ENCODE measurements around the gene RIPOR3. TPM values are rescaled to one million over a fixed set of nuclear protein-coding genes. Genes with fewer than 3 reads are reported as not detected.
"Not testable (repeated sequence)": the region's sequence is repeated elsewhere in the genome, so short reads cannot be mapped to it uniquely, and the experiment has no call there.

RIPOR3 gene
- total and polyA plus RNA-seq, 11 donors, result 2.4 to 20.7 (median 4.9) TPM

- ATAC-seq, result no peak
- TF ChIP-seq POLR2A (IDR thresholded peaks at IDR 0.05) (no peak), CTCF (IDR thresholded peaks at IDR 0.05) (no peak)
- H3K27ac ChIP-seq, result no peak overlapping the region
- no peaks in the 10 kb centered on the region for H3K36me3 ChIP-seq
- H3K27me3 ChIP-seq, result no peaks in the 10 kb centered on the region
- H3K4me1 ChIP-seq, result peaks cover 0 to 7% (median 0%) of the 10 kb centered on the region in 12 donors
- DNase-seq, result no peak
- no peaks in the 10 kb centered on the region for H3K9me3 ChIP-seq
- H3K4me3 ChIP-seq, result no peak overlapping the region
- intact Hi-C loops (cut with DNase I), result no loop called here
- WGBS, 4 donors, result 90 to 98% (median 94%) methylated on average over 3 of the region's 3 CpGs
These were observed 19.7 kb downstream of the RIPOR3 start for GRCh38 chr20:50671626-50672025.

GRCh38 chr20:50671010-50671409, 20.3 kb downstream of the RIPOR3 start:
- WGBS, 4 donors, result 57 to 64% (median 61%) methylated on average over 3 of the region's 3 CpGs
- H3K9me3 ChIP-seq; H3K27me3 ChIP-seq; H3K4me1 ChIP-seq; H3K27ac ChIP-seq; H3K36me3 ChIP-seq; ATAC-seq; intact Hi-C loops (cut with DNase I); DNase-seq; H3K4me3 ChIP-seq: not testable (repeated sequence)

GRCh38 chr20:50670126-50670862, 21.0 kb downstream of the RIPOR3 start:
- intact Hi-C loops (cut with DNase I), result no loop called here
- Histone ChIP-seq H3K27me3 (no peaks in the 10 kb centered on the region), H3K36me3 (no peaks in the 10 kb centered on the region), H3K27ac (no peak overlapping the region), H3K4me3 (no peak overlapping the region), H3K9me3 (no peaks in the 10 kb centered on the region), H3K4me1 (peaks cover 0 to 4% (median 0%) of the 10 kb centered on the region in 12 donors)
- WGBS, 4 donors, result 90 to 94% (median 92%) methylated on average over 12 of the region's 12 CpGs
- no peak for ATAC-seq
- TF ChIP-seq CTCF (IDR thresholded peaks at IDR 0.05) (no peak), POLR2A (IDR thresholded peaks at IDR 0.05) (no peak)
- no peak for DNase-seq

GRCh38 chr20:50668798-50669197, 22.5 kb downstream of the RIPOR3 start:
- intact Hi-C loops (cut with DNase I), result loop anchor here in 2 of 10 donors (10.0 kb wide), 2 partner anchors 46 to 76 kb away; no protein-coding TSS in a partner anchor
- Histone ChIP-seq H3K4me1 (peaks cover 0 to 3% (median 0%) of the 10 kb centered on the region in 12 donors), H3K4me3 (no peak overlapping the region), H3K36me3 (no peaks in the 10 kb centered on the region), H3K27me3 (no peaks in the 10 kb centered on the region), H3K27ac (no peak overlapping the region), H3K9me3 (no peaks in the 10 kb centered on the region)
- TF ChIP-seq CTCF (IDR thresholded peaks at IDR 0.05) (no peak), POLR2A (IDR thresholded peaks at IDR 0.05) (no peak)
- DNase-seq, result no peak
- ATAC-seq, result no peak
- 96 to 100% (median 98%) methylated on average over 4 of the region's 4 CpGs for WGBS, 4 donors
